Measurements from ENCODE around the gene PAXX.

DNA sequence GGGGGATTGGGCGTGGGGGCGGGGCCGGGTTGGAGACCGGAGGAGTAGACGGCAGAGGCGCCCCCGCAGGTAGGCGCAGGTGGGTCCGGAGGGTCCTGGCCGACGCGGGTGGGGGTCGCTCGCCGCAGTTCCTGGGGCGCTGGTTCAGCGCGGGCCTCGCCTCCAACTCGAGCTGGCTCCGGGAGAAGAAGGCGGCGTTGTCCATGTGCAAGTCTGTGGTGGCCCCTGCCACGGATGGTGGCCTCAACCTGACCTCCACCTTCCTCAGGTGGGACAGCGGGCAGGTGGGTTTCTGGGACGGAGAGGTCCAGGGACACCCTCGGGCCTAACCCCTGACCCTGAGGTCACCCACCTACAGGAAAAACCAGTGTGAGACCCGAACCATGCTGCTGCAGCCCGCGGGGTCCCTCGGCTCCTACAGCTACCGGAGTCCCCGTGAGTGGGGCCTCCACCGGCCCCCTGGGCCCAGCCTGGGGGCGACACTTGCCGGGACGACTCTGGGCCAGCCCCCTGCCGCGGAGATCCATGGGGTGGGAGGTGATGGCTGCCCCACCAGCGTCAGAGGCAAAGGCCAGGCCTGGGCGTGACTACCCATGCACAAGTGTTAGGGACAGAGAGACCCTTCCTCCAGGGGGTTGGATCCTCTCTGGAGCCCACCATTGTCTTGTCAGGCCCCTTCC is 13.2 kb upstream of the PAXX start:
- TF ChIP-seq CTCF (conservative IDR thresholded peaks at IDR 0.05; ENCODE audit: low read depth, low read length), result no peak
- no peak for TF ChIP-seq EZH2phosphoT487 (IDR thresholded peaks at IDR 0.05; ENCODE audit: borderline replicate concordance, low read length)
